GM11168 (cell line): ENCODE data around the gene RTN4R.

Experiments used
- in situ Hi-C: fragments of 300-500 bp; cut with MboI; formaldehyde crosslinking; loops from one replicate; pipeline ENCODE4 v1.12.0; 2022; ENCODE audit warnings: low sequenced_read_pairs; ENCODE audit not compliant: unreplicated experiment

Gene RTN4R

DNA sequence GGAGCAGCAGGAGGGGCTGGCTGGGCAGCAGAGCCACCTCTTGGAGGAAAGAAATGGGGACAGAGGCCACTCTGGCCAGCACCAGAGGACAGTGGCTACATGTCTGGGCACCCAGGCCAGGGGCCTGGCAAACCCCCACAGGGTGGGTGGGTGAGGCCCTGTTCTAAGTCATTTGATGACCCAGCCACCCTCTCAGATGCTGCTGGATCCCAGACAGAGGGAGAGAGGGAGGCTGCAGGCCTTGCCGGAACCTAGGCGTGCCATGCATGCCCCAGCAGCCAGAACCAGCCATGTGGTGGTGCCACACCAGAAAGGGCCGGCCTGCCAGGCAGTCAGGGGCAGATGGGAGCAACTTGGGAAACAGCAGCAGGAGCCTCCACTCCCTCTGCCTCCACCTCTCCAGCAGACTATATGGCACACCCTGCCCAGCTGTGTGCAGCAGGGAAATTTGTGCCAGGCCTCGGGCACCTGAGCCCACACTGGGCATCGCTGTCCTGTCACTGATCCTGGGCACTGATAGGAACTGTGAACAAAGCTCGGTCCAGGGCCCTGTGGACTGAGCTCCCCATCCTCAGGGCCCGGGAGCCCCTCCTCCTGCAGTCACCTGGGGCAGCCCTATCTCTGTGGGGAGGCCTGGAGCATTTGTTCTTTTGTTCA lies 45.2 kb downstream of the RTN4R start:
- in situ Hi-C loops: no loop called here

DNA sequence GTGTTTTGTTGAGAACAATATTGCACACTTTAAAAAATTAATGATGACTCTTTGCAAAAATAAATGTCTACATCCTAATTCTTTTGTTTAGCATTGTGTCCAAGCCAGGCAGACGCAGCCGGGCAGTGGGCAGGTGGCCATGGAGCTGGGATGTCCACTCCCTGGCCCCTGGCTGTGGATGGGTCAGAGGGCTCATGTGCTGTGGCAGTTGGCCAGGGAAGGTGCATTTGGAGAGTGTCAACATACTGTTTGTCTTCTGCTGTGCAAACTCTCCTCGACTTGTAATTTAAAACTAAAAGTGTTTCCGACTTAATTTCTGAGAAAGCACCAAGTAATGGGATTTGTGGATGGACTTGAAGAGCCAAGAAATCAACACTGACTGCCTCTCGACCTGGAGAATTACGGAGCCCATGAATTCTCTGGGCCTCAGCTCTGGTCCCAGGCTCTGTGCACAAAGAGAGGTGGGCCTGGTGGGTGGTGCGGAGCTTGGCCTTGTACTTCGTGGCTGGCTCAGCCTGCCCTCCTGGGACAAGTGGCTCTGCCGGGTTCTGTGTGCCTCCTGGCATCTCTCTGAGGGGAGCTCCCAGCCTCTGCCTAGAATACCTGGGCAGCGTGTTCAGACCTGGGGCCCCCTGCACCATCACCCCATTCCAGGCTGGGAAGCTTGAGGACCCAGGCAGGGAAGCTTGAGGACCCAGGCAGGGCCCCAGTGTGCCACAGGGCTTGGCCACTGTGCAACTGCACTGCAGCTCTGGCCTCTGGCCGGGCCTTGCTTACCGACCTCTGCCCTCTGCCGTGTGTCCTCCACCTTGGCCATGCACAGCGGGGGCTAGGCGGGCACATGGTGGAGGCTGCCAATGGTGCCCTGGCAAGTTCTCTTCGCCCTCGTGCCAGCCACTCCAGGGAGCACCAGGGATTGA lies 46.4 kb downstream of the RTN4R start:
- in situ Hi-C loops: no loop called here

DNA sequence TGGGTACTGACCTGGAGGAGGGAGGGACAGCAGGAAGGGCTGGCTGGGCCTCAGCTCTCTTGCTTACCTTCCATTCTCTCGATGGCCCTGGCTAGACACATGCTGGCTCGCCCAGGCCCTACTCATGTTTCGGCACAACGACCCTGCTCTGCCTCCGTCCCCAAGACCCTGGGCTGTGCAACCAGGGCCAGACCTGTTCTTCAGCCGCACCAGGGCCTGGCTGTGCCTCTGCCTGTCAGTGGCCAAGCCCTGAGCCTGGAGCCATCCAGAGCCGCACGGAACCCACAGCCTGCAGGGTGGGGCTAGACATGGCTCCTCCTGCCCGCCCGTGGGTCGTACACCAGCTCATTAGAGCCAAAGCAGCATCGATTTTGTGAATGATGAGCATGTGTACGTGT lies 47.5 kb downstream of the RTN4R start:
- in situ Hi-C loops: no loop called here

DNA sequence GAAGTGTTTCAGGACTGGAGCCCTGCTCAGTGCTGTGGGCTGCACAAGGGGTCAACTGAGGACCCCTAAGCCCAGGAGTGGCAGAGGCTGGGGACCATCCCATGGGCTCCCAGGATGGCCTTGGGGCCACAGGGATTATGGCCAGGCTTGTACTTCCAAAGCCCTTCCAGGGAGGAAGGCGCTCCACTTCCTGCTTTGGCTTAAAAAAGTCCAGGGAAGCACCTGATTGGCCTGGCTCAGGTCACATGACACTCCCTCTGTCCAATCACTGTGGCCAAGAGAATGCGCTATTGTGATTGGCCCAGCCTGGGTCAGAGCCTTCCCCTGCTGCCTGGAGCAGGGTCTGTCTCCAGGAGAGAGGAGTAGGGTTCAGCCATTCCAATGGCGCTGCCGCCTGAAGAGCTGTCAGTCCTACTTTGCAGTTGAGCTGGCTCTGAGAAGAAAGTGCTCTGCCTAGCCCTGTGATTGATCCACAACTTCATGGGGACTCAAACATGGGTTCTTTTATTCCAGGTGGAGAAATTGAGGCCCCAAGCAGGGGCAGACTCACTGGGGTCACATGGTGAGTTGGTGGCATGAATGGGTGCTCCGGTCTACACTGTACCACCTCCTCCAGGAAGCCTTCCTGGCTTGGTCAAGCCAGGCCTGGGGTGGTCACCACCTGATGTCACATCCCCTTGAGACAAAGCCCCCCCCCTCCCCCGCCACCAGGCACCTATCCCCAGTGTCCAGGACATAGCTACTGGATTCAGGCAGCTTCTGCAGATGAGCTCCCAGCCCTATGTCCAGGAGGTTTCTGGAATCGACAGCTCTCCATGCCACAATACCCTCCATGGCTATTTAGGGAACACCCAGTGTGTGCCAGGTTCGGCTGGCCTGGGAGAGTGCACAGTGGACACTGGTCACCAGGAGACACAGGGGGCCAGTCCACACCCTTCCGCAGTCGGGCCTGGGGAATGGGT lies 48.2 kb downstream of the RTN4R start:
- in situ Hi-C loops: loop anchor here (5.0 kb wide), 1 partner anchor 37 kb away; no protein-coding TSS in a partner anchor

- in situ Hi-C loops: loop anchor here (5.0 kb wide), 1 partner anchor 38 kb away; no protein-coding TSS in a partner anchor
Measured at GRCh38 chr22:20218987-20219386, 49.1 kb downstream of the RTN4R start.

DNA sequence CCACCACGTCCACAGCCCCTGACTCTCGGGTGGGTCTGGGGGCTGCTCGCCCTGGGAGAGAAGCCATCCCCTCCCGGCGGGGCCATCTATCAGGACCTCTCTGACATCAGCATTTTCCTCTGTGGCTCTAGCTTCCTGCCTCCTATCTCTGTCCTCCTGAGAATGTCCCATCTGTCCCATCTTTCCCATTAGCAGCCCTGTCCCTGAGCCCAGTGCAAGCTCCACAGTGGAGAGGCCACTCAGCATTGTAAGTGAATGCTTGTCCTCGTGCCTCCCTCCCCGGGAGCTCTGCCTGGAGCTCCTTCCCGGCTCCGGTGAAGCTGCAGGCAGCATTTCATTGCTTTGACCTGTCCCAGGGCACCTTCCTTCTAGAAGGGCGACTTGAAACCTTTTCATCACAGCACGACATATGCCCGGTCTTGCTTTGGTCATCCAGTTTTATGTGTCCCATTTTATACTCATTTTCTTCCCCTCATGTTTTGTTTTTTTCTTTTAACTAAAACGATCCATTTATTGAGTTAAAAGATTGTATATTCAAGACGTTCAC lies 49.7 kb downstream of the RTN4R start:
- in situ Hi-C loops: loop anchor here (5.0 kb wide), 1 partner anchor 39 kb away; no protein-coding TSS in a partner anchor

GRCh38 chr22:20217563-20217962 lies 50.6 kb downstream of the RTN4R start:
- in situ Hi-C loops: loop anchor here (5.0 kb wide), 1 partner anchor 40 kb away; no protein-coding TSS in a partner anchor

- in situ Hi-C loops: loop anchor here (5.0 kb wide), 1 partner anchor 40 kb away; no protein-coding TSS in a partner anchor
Measured at GRCh38 chr22:20216863-20217499, 51.1 kb downstream of the RTN4R start.

GRCh38 chr22:20215742-20216141 lies 52.4 kb downstream of the RTN4R start:
- in situ Hi-C loops: loop anchor here (5.0 kb wide), 1 partner anchor 42 kb away; no protein-coding TSS in a partner anchor

DNA sequence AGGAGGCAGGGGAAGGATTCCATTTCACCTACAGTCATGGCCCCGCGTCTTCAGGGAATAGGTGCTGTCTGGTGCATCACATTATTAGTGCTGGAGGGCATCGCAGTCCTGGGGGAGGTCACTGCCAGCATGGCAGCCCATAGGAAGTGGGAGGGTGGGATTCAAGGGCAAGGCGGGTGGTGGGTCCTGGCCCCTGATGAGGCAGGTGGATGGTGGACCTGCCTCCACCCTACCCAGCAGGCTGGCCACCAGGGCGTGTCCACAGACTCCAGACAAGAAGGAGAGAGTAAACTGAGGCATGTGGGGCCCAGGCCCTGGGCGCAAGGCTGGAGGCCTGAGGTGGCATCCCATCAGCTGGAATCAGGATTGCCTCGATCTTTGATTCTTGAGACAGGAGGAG lies 53.3 kb downstream of the RTN4R start:
- in situ Hi-C loops: loop anchor here (5.0 kb wide), 1 partner anchor 42 kb away; no protein-coding TSS in a partner anchor

- in situ Hi-C loops: no loop called here
Measured at GRCh38 chr22:20213833-20214708, 54.0 kb downstream of the RTN4R start.

- in situ Hi-C loops: no loop called here
Measured at GRCh38 chr22:20212754-20213699, 55.1 kb downstream of the RTN4R start.

GRCh38 chr22:20211997-20212753 lies 55.9 kb downstream of the RTN4R start:
- in situ Hi-C loops: no loop called here

GRCh38 chr22:20211409-20211996 lies 56.6 kb downstream of the RTN4R start:
- in situ Hi-C loops: no loop called here

DNA sequence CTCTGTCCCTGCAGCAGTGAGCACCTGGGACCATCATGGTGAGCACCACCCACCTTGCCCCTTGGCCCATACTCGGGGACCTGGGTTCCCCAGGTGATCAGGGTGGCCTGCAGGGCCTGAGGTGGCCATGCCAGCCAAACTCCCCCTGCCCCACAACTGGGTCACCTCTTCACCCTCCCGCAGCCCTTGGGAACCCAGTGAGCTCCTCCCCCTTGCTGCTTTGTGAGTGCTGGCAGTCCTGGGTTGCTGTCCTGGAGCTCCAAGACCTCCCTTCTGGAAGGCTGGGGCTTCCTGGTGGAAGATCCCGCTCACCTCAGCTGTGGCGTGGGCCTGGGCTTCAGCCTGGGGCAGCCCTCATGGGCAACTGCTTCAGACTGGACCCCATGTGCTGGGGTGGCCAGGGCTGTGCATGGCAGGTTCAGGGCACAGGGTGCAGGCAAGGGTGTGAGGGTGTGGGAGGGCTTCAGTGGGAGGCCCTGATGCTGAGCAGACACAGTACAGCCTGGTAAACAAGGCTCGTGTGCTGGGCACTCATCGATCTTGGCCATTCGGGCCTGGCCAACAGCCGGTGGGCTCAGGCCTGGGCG lies 57.6 kb downstream of the RTN4R start:
- in situ Hi-C loops: no loop called here

DNA sequence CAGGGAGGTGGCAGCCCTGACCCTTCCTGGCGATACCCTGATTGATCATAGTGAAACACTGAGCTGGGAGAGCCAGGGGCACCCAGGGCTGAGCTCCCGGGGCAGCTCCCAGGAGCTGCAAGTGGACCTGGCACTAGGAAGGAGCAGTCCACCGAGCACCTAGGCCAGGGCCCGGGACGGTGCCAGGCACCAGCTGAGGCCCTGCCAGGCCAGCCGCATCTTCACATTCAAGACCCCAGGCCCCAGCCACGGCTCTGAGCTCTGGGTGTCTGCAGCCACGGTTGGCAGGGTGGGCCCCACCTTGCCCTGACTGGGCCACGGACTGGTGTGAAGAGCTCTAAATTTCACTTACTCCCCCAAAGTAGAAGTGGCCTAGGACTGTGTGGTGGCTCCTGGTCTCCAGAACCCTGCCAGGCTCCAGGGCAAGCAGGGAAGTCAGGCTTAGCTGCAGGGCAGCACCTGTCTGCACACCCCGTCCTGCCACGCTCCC lies 58.3 kb downstream of the RTN4R start:
- in situ Hi-C loops: no loop called here
